HG02943 (cell line): ENCODE results near the gene SLC22A3.

ENCODE experiments used
- ATAC-seq: cut with Tn5 transposase; IDR thresholded peaks from one replicate; pipeline ENCODE4 v1.9.1; 2021; ENCODE audit warnings: mild to moderate bottlenecking, low read depth, moderate library complexity; ENCODE audit not compliant: unreplicated experiment

Gene SLC22A3

GRCh38 chr6:160333841-160334240, 14.3 kb upstream of the SLC22A3 start:
- ATAC-seq, result no peak

- no peak for ATAC-seq
Measured at GRCh38 chr6:160336200-160336599, 12.0 kb upstream of the SLC22A3 start.

DNA sequence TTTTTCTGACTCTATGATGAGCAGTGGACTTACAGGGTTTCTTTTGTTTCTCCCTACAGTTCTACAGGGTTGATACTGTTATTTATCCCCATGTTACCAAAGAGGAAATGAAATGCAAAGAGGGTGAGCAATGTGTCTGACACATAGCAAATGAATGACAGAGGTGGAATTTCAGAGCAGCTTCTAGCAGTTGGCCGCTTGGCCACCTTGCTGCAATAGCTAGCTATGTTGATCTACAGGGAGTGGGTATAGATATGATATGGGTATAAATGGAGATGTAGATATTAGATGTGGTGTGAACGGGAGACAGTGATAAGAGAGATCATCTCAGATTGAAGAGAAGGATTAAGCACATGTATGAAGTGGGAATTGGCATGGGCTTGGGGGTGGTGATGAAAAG, 10.9 kb upstream of the SLC22A3 start:
- no peak for ATAC-seq

GRCh38 chr6:160337991-160338390, 10.2 kb upstream of the SLC22A3 start:
- ATAC-seq, result no peak

- no peak for ATAC-seq
Measured at GRCh38 chr6:160343144-160343543, 5.0 kb upstream of the SLC22A3 start.

- ATAC-seq, result no peak
Measured at GRCh38 chr6:160344271-160344670, 3.9 kb upstream of the SLC22A3 start.

DNA sequence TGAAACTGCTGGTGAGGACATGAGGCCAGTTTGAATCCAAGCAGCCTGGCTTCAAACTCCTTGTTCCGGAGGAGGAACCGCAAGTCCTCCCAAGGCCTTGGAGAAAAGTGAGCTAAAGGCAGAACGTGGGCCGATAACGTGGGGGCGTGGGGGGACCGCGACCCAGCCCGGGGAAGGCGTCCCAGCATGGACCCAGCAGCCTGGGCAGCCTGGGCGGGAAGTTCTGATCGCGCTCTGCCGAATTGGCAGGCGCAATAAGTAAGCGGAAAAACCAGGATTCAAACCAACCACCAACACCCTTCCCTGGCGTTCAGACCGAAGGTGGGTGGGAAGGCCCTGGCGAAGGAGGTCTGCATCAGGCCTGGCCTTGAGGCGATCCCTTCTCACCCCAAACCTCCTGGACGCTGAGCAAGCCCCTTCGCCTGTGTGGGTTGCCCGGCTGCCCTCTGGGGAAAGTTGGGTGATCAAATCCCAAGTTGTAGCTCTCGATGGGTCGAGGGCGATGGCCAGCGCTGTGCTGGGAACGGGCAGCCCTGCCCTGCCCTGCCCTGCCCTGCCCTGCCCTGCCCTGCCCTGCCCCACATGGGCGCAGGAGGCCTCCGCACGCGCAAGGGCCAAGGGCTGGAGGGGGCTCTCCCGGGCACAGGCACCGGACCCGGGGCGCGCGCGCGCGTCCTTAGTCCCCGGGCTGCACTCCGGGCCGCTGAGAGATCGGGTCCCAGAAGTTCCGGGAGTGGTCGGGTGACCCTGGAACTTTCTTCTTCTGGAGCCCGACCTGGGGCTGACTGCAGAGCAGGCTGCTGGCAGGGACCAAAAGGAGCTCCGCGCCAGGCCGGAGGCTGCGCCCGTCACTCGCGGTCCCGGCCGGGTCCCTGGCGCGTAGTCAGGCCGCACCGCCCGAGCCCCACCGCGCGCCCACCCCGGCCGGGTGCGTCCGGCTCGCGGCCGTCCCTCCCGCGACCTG, 637 bp upstream of the SLC22A3 start:
- no peak for ATAC-seq

- ATAC-seq, result no peak
Measured at GRCh38 chr6:160349020-160349441, 853 bp downstream of the SLC22A3 start.

DNA sequence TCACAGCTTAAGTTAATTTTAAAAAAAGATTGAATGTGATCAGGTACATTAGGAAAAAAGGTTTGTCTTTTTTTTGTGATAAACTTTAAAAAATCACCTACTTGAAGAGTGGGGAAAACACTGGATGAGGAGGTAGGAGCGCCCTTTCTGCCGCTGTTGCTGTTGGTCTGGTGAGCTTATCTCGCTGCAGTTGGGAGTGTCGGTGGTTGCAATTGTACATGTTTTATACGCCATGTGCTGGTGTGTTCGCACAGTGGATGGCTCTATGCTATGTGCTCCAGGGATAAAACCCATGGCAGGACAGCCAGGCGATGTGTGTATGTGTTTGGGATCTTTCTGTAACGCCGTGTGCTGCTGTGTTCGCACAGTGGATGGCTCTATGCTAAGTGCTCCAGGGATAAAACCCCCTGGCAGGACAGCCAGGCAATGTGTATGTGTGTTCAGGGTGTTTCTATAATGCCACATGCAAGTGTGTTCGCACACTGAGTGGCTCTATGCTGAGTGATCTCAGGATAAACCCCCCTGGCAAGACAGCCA, 1.7 kb downstream of the SLC22A3 start:
- ATAC-seq, result no peak

- no peak for ATAC-seq
Measured at GRCh38 chr6:160353950-160354496, 5.8 kb downstream of the SLC22A3 start.

GRCh38 chr6:160355001-160355400, 6.8 kb downstream of the SLC22A3 start:
- no peak for ATAC-seq

- ATAC-seq, result no peak
Measured at GRCh38 chr6:160356074-160356744, 8.0 kb downstream of the SLC22A3 start.

DNA sequence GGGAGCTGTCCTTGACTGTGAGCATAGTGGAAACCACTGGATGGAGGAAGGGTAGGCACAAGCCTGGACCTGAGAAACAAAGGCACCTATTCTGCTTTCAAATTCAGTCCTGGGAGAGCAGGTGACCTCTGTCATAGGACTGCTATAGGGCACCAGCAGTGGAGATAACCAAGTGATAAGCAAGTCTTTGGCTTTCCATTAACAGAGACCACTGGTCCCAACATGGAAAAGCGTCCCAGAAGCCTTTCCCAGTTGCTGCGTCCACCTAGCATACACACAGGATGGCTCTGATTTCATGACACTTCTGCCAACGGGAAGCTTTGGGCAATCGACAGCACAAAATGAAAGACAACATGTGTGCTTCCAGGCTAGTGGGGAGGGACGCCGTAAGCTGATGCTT, 8.9 kb downstream of the SLC22A3 start:
- no peak for ATAC-seq

DNA sequence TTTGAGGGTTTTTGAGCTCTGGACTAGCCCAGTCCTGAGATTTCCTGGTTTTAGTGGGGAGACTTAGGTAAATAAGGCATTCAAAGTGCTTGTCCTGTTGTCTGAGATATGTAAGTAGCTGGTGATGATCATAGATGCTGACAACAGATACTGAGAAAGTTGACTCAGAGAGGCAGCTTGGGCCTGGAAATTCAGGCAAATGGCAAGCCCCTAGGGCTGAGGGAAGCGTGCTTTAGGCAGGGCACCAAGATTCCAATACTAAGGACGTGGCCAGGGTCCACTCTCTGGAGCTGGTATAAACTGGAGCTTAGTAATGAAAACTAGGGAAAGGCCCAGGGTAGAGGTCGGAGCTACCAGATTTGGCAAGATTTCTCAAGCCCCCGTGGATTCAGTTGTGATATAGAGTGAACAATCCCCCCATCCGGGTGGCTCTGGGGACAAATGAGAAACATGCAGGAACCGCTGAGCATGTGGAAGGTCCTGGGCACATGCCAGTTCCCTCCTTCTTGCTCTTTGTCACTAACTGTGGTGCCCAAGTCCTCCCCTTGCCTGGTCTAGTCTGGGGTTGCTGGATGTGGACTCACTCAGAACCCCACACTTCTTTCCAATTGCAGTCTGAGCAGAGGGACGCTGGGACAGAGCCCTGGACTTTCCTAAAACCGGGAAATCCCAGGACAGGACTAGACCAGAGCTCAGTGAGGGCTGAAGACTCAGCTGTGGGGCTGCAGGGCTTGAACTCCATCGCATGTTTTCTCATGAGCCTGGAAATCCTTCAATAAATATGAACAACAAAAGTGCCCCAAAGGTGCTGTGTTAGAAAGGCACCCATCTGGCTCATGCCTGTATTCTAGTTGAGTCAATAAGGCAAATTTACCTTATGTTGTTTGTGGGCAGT, 10.3 kb downstream of the SLC22A3 start:
- ATAC-seq, result no peak

- no peak for ATAC-seq
Measured at GRCh38 chr6:160360955-160361354, 12.8 kb downstream of the SLC22A3 start.

GRCh38 chr6:160362556-160362955, 14.4 kb downstream of the SLC22A3 start:
- ATAC-seq, result no peak

GRCh38 chr6:160363016-160363996, 15.1 kb downstream of the SLC22A3 start:
- no peak for ATAC-seq

- no peak for ATAC-seq
Measured at GRCh38 chr6:160365117-160365516, 16.9 kb downstream of the SLC22A3 start.
